ENCODE results near the gene CNTNAP4.

The CNTNAP4 gene

DNA sequence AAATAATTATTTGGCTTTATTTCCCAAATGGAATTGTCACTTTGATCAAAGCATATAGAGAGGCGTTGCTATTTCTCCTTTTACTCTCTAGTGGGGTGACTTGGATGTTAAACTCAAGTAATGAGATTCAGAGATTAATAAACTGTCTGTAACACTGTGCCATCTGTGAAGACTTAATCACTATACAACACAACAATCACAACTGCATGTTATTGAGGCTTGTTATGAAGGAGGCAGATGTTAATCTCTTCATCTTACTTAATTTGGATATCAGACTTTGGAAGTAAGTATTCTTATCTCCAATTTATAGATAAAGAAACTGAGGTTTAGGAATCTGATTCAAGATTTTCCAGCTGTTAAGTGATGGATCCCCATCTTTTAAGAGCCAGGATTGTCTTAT is 132.5 kb downstream of the CNTNAP4 start:
- DNase-seq: no peak

DNA sequence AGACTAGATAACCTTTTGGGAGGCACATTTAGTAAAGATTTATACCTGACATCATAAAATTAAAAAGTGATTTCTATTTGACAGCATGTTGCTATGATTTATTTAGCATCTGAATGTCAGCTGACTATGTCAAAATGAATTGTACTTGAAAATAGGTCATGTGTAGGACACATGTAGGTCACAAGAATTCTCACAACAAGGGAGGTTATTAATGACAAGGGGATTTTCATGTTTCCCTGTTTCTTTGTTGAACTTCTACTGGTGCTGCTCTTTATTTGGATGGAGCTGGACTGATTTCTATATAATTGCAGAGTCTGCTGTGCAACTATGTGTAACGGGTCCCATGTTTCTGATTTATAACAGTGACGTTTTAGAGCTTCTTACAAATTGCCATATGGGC is 144.4 kb downstream of the CNTNAP4 start:
- no peak for DNase-seq

DNA sequence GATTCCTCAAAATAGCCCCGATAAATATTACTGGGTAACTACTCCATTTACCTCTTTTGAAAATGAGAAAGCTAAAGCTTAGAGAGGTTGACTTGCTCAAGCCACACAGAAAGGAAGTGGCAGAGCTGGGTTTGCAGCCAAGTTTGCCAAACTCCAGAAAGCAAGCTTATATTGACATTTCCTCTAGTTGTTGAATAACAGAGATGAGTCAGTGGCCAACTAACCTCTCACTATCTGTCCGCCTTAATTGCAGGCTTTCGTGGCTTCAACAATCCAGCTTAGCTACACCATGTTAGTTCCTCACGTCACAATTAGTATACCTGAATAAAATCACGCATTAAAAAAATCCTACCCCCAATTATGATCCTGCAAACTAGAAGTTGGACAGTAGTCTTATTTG is 151.7 kb downstream of the CNTNAP4 start:
- no peak for DNase-seq

DNA sequence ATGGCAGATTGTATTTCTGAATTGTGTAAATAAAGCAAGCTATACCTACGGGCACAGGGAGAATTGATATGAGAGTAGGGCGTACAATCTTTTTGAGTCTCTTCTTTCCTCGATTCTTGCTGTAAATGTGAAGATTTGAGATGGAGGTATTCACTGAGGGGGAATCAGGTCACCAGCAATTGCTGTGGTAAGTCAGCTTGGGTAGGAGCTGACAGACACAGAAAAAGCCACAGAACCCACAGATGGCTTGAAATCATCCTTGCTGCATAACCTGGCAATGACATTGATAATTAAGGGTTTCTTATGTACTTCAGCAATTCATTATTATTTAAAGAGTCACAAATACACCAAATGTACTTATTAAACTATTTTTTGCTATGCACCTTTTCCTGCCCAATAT is 164.2 kb downstream of the CNTNAP4 start:
- DNase-seq: no peak

DNA sequence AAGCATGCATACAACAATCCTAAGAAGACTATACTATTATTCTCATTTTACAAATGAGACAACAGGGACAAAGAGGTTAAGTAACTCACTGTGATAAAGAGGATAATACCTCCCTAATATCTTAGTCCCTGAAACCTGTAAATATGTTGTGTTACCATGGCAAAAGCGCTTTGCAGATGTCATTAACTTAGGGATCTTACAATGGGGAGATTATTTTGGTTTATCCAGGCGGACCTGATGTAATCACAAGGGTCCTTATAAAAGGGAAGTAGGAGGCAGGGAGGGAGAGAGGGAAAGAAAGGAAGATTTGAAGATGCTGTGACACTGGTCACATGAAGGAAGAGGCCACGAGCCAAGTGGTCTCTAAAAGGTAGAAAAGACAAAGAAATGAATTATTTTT is 164.7 kb downstream of the CNTNAP4 start:
- DNase-seq: no peak

DNA sequence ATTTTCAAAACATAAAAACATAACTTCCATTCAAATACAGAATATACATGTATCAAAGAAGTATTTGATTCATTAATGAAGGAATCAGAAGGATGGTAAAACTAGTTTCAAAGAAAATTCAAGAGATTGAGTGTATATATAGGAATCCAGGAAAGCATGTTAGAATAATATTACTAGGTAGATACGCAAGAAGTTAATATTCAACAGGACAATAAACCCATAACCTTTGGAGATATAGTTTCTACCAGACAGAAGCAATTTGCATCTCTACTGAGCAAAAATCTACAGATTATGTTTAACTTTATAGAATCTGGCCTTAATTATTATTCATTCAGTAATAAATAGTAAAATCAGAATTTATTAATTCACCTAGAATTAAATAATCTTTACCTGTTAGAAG is 166.8 kb downstream of the CNTNAP4 start:
- no peak for DNase-seq

DNA sequence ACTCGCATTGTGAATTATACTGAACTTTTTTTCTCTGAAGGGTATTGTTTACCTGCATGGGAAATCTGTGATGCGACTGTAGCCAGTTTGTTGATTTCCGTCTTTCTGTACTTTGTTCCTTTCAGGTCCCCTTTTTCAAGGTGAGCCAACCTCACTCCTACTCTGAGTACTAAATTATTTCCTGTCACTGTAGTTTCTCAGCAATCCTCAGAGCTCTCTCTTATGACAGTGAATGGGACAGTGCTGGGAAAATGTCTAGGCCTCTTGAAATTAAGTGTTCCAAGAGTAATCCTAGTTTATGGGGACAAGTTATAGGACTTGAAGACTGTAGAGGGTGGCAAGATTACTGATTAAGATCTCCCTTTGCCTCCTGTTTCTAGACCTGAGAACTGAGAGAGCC is 167.6 kb downstream of the CNTNAP4 start:
- no peak for DNase-seq

DNA sequence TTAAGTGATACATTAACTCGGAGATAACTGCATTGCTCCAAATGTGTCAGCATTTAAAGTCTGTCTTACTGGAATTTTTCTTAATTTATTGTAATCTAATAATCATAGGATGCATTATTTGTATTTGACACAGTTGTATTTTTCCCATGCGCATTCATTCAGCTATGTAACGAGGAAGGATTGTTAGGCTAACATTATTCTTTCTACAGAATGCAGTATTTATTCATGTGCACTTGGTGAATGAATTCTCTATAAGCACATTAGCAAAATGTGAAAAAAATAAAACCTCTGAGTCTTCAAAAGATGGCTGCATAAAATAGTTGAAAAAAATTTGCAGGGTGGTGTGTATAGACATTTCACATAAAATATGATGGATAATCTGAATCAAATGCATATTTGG is 168.6 kb downstream of the CNTNAP4 start:
- DNase-seq: no peak

DNA sequence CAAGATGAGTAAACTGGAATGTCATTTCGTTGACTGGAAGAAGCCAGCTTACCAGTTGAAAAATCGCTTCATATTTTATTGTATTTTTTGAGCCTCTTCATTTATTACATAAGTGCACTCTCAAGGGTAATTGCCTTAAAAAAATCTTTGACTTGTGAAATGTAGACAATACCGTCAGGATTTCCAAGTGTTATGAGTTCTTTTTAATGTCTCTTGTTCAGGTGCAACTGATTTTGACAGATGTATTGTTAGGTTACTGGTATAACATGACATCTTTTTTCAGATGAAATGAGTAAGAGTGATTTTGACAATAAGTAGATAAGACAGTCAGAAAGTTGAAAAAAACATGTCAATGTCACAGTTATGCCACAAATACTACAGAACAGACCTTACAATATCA is 169.1 kb downstream of the CNTNAP4 start:
- no peak for DNase-seq

DNA sequence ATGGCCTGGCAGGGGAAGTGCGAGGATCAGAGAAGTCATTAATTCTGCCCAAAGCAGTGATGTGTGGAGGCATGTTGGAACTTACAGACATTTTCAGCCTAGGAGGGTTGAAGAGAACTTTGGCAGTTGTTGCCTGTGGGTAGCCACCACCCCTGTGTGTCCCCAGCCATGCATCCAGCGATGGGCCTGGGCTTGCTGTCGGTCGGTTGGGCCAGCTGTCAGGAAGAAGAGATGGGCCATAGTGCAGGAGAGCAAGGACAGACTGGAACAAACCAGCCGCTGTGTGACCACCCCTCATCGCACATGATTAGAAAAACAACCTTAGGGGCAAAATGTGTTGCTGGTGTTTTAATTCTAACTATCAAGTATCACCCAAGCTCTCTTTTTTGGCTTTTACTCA is 173.7 kb downstream of the CNTNAP4 start:
- DNase-seq: no peak

DNA sequence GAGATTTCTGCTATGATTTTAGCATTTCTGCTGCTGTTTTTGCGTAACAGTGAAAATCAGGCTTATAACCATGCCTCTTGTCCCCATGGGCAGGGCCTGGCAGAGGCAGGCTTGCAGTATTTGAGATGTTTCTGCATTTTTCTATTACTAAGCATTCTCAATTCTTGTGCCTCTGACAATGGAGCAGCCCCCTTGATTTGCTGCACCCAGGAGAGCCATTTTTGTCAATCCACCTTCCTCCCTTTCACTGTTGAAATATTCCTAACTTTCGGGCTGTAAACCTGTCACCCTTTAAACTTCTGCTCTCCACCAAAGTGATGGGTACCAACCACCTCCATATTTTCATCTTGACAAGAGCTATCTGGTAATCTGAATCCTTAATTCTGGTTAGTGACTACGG is 178.1 kb downstream of the CNTNAP4 start:
- DNase-seq: no peak

DNA sequence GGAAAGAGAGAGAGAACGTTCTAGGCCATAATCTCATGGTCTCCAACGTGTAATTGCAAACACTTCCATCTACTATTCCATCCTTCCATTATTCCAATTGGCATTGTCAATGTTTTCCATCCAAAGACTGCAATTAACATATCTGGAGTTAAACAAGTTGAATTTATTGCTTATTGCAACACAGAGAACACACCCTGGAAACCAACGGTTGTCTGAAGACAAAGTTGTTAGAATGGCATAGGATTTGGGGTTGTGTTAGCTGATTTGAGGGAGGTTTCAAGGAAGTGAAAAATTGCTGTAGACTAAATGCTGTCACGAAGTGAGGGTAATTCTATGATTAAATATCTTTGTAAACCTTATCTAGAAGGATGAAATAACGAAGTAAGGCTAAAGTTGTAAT is 178.8 kb downstream of the CNTNAP4 start:
- no peak for DNase-seq

DNA sequence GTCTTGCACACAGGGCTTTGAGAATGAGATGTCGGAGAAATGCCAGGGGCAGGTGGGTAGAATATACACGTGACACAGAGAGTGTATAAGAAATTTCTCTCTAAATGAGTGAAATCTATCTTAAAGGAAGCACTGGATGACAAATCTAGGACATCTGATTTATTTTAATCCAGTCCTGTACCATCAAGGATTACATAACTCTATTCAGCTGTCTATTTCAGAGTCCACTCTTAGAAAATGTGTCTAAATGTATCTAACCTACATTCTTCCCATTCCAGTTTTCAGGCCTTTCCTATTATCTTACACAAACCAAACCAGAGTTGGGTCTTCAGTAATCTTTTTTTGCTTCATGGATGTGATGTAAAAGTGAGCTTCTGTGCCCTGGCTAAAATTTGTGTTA is 181.9 kb downstream of the CNTNAP4 start:
- DNase-seq: no peak

DNA sequence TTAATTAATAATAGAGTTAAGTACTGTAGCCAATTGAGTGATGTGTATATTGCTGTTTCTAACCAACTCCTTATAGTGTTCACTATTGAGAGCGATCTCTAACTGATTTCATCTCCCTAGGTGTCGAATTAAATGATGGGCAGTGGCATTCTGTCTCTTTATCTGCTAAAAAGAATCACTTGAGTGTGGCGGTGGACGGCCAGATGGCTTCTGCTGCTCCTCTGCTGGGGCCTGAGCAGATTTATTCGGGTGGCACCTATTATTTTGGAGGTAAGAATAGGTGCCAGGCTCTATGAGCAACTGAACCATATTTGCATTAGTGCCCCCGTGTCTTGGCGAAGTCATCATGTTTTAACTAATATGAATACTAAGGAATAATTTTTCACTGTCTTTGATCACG is 184.6 kb downstream of the CNTNAP4 start:
- DNase-seq: no peak

DNA sequence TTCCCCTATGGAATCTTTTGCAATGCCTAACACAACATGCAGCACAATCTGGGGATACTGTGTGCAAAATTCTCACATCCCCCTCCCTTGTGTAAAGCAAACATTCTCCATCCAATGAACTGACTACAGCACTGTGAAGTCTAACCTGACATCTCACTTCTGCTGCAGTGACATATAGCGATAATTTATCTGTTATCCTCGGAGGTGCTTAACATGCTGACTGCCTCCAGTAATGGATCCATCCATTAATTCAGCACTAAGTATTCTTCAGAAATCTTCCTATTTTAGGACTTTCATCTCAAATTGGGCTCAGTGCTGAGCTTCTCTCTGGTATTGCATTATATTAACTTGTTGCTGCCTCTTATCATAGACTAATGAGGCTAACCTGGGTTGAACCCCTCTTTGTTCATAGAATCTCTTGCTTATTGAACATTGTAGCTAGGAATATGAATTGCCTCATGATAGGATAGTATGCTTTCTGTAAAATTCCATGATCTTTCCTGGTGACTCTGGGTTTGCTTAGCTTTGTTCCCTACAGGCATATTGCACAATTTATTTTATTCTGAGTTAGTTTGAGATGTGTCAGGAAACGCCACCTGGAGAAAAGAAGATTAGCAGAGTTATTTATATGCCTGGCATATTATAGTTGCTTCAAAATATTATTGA is 187.9 kb downstream of the CNTNAP4 start:
- DNase-seq: no peak

DNA sequence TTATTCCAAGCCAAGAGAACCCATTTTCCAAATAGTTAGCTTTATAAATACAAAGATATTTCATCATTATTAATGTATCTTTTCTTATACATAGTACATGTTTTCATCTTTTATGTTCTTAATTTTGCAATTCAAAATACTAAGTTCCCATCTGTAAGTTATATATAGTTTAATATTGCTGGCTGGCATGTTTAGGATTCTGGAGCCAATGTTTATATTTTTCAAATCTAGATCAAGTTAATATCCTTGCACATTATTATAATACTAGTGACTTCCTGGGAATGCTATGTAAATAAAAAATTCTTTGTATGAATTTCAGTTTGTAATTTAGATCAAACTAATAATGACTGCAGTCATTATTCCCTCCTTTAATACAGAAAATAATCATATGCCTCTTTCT is 189.7 kb downstream of the CNTNAP4 start:
- DNase-seq: no peak

DNA sequence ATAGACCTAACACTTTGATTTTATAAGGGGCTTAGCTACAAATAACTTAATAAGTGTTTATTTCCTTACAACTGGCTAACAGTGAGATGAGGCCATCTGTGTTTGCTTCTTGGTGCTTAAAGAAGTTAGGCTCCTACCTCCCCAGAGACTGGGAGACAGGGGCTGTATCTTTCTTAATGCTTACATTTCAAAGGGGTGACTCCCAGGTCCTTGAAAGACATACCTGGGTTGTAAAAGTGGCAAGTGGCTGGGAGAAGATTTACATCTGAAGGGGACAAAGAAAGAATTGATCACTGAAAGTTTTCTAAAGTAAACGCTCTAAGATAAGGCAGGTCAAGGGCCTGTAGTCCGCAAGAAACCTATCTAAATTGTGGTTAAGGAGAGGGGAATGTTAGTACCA is 196.8 kb downstream of the CNTNAP4 start:
- no peak for DNase-seq

DNA sequence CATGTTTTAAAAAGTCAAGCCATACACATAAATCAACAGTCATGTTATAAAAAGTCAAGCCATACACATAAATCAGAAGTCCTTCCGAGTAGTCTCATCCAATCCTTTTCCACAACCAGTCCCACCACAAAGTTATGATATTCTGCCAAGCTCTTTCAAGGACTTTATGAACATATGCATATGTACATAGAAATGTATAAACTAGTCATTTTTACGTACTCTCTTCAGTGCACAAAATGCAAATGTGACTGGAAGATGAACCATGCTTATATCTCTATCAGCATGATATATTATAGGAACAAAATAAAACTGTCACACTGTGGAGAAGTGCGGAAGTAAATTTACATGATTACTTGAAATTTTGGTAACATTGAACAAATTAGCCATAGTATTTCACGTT is 200.9 kb downstream of the CNTNAP4 start:
- DNase-seq: no peak

DNA sequence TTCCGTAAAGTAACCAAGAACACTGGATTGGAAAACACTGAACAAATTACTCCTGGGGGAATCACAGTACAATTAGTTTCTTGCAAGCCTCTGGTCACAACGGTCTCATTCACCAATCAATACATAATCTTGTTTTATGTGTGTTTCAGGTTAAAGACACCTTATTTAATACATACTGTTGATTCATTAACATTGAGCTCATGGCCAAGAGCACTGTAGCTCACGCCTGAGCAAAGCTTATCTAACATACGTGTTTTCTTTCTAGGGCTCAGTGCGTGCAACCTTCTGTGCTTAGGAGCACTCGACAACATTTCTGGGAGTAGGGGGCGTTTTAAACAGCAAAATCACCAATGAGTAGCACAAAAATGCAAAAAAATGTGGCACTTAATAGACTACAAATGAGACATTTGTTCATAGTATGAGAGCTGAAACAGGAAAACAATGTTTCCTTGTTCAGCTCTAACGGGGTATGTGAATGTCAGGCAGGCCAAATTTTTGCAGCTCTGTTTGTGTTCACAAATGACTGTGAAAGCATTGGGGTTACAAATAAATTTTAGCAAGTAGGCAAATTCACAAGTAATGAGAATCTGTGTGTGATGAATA is 206.2 kb downstream of the CNTNAP4 start:
- no peak for DNase-seq

DNA sequence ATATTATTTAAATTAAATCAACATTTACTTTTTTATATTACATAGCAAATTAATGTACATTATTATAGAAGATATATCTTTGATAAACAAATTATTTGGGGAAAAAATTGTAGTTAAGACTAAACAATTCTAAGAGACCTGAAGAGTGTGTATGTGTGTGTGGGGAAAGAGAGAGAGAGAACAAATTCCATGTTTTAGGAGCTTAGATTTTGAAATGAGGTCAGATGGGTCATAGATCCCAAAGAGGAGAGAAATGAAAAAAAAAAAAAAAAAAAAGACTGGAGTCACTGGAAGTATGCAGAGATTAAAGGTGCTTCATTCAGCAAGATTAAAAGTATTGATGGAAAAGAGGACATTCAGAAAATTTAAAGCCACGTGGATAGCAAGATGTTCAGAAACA is 206.8 kb downstream of the CNTNAP4 start:
- DNase-seq: no peak

DNA sequence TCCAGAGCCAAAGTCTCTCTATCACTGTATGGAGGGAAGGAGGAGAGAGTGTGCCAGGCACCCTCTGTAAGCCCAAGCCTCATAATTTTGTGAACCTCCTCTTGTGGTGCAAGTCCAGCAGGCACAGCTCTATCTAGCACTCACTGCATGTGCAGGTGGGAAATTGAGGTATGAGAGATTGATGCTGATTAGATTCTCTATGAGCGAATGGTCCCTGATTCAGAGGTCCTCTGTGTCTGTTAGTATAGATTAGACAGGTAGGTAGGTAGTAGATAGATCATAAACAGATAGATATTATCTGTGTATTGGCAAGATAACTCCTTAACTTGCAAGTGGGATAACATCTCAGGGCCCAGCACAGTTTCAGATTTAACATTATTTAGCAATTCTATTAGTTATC is 209.5 kb downstream of the CNTNAP4 start:
- DNase-seq: no peak

DNA sequence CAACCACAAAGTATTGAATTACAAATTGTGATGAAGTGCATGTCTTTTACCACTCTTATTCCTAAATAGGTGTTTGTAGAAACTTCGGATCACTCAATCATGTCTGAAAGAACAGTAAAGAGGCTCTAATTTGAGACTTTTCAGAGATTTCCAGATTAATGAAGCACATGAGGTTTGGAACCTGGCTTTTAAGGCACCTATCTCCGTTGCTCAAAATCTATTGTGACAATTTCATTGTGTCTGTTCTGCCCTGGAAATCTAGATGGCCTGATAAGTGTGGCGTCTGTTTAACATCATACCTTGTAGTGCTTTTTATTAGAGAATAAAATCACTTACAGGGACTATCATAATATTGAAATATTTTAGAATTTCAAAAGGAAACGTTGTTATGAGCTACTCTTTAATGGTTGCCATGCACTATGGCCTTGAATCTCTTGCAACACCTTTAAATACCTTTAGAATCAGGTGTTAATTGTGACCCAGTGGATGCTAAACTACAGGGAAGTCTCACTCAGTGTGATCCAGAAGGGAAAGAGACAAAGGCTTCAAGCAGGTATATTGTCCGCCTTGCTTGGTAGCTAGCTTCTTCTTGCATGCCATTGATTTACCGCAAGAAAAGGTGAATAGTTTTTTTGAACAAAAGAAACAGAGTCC is 210.3 kb downstream of the CNTNAP4 start:
- no peak for DNase-seq

DNA sequence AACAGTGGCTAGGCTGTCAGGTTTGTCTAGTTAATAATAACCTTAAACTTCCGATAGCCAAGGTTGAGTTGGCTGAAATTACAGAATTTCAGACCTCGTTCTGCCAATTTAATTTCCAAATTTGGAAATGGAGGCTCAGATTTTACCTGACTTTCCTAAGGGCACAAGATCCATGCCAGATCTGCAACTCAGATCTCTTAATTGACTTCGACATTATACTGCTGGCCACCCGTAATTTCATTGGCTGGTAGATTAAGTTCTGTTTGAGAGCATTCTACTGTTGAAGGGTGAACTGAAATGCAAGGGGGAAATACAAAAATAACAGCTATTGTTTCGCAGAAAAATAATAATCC is 210.8 kb downstream of the CNTNAP4 start:
- DNase-seq: no peak

DNA sequence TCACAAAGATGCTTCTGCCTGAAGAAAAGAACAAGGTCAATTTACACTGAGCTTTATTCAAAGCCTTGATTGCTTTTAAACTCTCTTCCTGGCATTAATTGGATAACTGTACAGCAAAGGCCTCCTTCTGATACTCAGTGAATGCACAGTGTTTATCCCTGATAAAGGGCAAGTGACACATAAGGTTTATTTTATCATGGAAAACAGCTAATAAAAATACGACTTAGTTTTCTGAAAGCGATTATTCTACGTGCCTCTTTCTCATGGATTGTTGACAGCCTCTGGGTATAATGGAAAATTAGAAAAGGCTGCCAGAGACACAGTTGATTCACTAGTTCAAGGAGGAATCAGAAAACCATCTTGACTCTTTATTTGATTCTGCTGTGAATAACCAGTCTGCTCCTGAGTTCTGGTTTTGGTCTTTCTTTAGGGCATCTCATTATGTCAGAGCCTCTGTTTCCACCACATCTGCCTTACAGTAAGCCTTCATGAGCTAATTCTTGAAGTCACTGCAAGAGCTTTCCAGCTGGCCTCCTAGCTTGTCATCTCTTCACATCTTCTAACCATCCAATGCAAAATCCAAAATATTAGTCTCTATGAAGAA is 212.9 kb downstream of the CNTNAP4 start:
- DNase-seq: no peak
